Measurements from ENCODE around the gene CAPRIN2.

Gene CAPRIN2

DNA sequence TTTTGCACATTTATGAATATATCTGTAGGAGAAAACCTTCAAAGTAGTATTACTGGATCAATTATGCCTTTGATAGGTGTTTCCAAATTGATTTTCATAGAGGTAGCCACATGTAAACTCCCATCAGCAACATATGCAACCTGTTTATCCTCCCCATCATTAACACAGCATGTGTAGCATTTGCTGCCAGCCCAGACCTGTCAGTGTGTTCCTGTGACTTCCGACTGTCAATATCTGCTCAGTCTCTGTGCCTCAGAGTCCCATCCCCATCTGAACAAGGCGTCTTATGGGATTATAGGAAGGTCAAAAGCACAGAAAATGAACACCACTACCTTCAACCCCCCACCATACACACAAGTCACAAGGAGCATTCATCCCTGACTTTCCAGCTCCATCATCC is 9.5 kb upstream of the CAPRIN2 start:
- no peak overlapping the region for H3K4me3 ChIP-seq (ENCODE audit: low read length)
- no peak for DNase-seq (ENCODE audit: low read depth, low spot score)

DNA sequence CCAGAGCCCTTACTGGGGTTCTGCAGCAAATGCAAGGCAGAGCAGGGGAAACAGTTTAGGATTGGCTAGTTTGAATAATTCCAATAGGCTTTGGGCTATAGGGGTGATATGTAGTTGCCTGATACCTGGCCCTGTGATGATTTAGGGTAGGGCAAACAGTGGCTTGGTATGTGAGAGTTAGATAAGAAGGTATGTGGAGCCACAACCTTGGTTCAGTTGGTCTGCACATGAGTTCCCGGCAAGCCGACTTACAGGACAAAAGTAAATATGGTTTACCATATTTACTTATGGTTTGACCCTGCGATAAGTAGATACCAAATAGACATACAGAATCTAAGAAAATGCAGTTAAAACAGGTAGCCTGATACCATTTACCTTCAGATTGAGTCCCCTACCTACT is 8.3 kb upstream of the CAPRIN2 start:
- DNase-seq (ENCODE audit: low read depth, low spot score), result no peak

DNA sequence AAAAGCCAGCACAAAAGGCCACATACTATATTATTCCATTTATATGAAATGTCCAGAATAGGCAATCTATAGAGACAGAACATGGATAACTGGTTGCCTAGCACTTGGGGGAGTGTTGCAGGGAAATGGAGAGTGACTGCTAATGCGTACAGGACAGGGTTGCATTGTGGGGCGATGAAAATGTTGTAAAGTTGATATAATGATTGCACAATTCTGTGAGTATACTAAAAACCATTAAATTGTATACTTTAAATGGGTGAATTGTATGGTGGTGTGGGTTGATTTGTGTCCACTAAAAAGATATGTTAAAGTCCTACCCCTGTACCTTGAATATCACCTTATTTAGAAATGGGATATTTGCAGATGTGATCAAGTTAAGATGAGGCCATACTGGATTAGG is 7.0 kb upstream of the CAPRIN2 start:
- no peak for DNase-seq (ENCODE audit: low read depth, low spot score)
- no peak overlapping the region for H3K4me3 ChIP-seq (ENCODE audit: low read length)

More for the DNA sequence above, 8.3 kb upstream of the CAPRIN2 start:
- H3K4me3 ChIP-seq (ENCODE audit: low read length), result no peak overlapping the region

DNA sequence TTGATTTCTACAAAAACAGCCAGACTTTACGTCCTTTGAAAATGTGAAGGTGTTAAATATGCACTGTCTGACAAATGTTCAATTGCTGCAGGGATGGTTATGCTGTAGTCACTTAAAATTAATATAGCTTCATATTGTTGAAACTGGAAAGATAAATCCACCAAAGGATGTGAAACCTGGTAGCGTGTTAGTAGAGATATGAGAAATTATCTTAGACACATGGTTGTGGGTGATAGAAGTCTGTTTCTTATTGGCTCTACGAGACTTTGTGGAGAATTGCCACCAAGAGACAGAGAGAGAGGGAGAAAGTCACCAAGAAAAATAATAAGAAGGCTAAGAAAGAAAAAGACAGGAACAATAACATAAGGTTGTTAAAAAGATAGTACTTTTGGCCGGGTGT is 2.6 kb upstream of the CAPRIN2 start:
- no peak overlapping the region for H3K4me3 ChIP-seq (ENCODE audit: low read length)
- no peak for DNase-seq (ENCODE audit: low read depth, low spot score)

DNA sequence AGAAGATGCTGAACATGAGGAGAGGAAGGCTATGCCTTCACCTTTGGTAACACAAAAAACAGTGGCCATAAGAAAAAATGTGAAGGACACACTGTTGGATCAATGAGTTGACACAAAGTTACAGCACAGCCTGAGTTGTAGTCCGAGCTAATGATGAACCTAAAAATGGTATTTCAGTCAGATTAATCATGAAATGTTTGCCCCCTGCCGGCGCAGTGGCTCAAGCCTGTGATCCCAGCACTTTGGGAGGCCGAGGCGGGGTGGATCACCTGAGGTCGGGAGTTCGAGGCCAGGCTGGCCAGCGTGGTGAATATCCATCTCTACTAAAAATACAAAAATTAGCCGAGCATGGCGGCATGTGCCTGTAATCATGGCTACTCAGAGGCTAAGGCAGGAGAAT is 1.3 kb upstream of the CAPRIN2 start:
- H3K4me3 ChIP-seq (ENCODE audit: low read length), result no peak overlapping the region
- no peak for DNase-seq (ENCODE audit: low read depth, low spot score)

DNA sequence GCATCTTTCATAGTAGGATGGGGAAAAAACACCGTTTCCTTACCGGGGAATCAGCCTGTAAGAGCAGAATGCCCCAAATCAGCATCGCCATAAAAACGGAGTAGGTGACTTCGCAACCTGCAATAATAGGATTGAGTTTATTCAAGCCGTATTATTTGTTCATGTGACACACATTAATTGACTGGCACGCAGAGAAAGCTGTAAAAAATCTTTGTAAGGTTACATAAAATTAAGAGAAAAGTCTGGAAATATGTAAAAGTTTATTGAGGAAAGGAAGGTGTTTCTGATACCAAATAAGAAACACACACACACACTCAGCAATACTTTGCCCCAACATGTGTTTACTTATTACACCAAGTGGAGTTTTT is 628 bp upstream of the CAPRIN2 start:
- DNase-seq (ENCODE audit: low read depth, low spot score), result no peak
- H3K4me3 ChIP-seq (ENCODE audit: low read length), result peak overlapping the region; percentile 69

DNA sequence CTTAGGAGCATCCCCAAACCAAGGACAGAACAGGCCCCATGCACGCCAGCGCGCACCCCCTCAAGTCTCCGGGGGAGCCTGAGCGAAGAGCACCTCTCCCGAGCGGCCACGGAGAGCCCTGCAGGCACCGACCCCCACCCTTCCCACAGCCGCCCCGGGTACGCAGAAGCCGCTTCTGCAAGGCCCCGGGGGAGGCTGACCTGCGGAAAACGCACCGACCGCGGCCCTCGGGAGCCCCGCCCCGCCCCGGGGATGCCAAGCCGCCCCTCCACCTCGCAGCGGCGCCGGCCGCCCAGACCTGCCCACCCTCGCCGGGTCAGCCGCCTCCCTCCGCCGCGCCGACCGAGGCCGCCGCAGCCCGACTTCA is 385 bp downstream of the CAPRIN2 start:
- DNase-seq (ENCODE audit: low read depth, low spot score), result no peak
- peak overlapping the region; percentile 69 for H3K4me3 ChIP-seq (ENCODE audit: low read length)

DNA sequence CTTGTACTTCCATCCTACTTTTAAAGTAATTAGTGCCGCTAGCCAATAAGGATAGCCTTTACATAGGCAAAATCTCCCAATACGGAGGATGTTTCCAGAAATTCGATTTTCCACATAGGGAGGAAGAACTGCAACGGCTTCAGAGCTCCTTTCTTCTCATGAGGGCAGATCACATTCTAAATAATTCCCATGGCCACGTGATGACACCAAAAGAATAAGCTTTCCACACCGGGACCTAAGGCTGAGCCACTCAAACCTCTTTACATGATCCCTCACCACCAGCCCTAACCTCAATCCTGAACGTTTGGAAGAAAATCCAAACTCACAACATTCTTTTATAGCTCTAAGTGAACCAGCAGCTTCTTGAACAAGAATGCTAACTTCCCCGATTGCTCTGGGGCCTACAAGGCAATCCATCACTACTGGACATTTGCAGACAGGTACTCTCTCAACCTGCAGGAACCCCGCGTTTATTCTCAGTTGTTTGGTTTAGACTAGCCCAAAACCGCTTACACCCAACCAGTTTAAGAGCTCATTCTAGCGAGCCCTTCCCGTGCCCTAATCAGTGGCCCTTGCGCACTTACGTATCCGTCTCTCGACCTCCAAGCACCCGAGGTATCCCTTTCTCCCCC is 884 bp downstream of the CAPRIN2 start:
- H3K4me3 ChIP-seq (ENCODE audit: low read length), result peak overlapping the region; percentile 69
- no peak for DNase-seq (ENCODE audit: low read depth, low spot score)

DNA sequence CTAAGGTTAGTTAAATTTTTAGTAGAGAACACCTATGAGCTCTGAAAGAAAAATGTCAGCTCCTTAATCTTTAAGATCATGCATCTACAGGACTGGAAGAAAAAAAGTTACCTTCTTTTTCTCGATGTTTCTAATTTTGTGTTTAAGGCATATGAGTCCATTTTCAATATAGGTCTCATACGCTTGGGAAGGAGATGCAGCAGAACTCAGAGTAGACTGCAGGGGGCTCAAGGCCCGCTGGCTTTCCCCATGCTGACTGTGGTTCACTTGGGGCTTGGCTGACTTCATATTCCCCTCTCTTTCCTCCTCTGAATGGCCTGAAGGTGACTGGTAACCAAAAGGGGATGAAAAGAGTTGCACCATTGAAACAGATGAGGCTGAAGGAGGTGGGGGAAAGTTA is 1.5 kb downstream of the CAPRIN2 start:
- H3K4me3 ChIP-seq (ENCODE audit: low read length), result peak overlapping the region; percentile 69; the same call in 1 of the 2 replicates
- peak; percentile 54 for DNase-seq (ENCODE audit: low read depth, low spot score)

DNA sequence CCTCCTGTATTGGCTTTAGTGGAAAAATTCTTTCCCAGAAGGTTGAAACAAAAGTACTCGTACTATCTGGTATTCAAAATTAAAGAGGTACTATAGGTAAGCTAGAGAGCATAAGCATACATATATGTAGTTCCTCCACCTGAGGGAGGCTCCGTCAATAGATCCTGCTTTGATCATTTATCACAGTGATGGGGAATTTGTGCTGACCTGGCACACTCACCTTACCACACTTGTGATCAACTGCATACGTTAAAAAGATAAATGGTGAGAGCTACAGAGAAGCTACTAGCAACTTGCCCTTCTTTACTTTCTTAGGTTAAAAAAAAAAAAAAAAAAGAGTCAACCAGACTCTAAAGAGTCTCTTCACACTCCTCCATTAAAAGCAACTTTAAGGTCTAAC is 2.5 kb downstream of the CAPRIN2 start:
- DNase-seq (ENCODE audit: low read depth, low spot score), result no peak
- H3K4me3 ChIP-seq (ENCODE audit: low read length), result no peak overlapping the region

DNA sequence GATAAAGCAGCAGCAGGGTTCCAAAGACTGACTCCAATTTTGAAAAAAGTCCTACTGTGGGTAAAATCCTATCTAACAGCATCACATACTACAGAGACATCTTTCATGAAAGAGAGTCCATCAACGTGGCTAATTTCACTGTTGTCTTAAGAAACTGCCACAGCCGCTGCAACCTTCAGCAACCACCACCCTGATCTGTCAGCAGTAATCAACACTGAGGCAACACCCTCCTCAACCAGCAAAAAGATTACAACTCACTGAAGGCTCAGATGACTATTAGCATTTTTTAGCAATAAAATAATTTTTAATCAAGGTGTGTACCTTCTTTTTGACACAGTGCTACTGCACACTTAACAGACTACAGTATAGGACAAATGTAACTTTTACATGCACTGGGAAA is 6.6 kb downstream of the CAPRIN2 start:
- no peak for DNase-seq (ENCODE audit: low read depth, low spot score)
- H3K4me3 ChIP-seq (ENCODE audit: low read length), result no peak overlapping the region

DNA sequence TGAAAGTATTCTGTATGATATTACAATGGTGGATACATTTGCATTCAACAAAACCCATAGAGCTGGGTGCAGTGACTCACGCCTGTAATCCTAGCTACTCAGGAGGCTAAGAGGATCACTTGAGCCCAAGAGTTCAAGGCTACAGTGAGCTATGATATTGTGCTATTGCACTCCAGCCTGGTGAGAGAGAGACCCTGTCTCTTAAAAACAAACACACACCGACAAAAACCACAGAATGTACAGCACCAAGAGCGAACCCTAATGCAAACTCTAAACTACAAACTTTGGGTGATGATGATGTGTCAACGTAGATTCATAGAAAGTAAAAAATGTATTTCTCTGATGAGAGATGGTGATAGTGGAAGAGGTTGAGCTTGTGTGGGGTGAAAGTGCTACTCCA is 8.6 kb downstream of the CAPRIN2 start:
- no peak overlapping the region for H3K4me3 ChIP-seq (ENCODE audit: low read length)
- no peak for DNase-seq (ENCODE audit: low read depth, low spot score)

DNA sequence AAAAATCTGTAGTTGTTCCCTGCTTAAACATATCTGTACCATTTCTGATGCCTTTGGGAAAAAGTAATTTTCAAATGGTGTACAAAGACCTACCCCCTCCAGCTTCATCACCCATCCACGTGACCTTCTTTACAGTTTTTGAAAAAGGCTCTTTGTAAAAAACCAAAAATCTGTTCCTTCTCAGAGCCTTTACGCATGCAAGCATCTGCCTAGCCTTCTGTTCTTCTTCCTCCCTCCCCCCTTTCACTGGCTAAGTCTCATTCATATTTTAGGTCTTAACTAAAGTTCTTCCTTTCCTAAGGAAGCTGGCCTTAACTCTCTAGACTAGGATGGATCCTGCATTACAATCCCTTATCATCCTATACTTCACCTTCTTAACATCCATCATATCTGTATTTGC is 10.4 kb downstream of the CAPRIN2 start:
- no peak for DNase-seq (ENCODE audit: low read depth, low spot score)

DNA sequence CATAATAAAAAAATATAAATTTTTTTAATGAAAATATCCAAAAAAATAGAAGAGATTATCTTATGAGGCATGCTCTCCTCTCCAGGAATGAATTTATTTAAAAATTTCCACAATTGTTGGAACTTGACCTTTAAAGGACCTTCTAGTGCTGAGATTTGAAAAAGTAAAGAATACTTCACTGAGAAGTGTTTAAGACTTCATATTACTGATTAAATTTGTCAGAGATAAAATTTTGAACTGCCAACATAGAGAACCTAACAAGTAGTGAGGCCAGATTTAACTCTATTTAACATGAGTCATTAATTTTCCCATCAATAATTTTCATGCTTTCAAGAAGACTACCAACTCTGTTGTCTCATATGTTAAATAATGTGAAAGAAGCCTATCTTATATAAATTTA is 14.5 kb downstream of the CAPRIN2 start:
- DNase-seq (ENCODE audit: low read depth, low spot score), result no peak
- H3K4me3 ChIP-seq (ENCODE audit: low read length), result no peak overlapping the region

More for the DNA sequence above, 10.4 kb downstream of the CAPRIN2 start:
- H3K4me3 ChIP-seq (ENCODE audit: low read length), result no peak overlapping the region

DNA sequence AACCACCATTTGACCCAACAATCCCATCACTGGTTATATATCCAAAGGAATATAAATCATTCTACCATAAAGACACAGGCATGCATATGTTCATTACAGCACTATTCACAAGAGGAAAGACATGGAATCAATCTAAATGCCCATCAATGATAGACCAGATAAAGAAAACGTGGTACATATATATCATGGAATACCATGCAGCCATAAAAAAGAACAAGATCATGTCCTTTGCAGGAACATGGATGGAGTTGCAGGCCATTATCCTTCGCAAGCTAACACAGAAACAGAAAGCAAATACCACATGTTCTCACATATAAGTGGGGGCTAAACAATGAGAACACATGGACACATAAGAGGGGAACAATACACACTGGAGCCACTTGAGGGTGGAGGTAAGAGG is 15.7 kb downstream of the CAPRIN2 start:
- DNase-seq (ENCODE audit: low read depth, low spot score), result no peak

DNA sequence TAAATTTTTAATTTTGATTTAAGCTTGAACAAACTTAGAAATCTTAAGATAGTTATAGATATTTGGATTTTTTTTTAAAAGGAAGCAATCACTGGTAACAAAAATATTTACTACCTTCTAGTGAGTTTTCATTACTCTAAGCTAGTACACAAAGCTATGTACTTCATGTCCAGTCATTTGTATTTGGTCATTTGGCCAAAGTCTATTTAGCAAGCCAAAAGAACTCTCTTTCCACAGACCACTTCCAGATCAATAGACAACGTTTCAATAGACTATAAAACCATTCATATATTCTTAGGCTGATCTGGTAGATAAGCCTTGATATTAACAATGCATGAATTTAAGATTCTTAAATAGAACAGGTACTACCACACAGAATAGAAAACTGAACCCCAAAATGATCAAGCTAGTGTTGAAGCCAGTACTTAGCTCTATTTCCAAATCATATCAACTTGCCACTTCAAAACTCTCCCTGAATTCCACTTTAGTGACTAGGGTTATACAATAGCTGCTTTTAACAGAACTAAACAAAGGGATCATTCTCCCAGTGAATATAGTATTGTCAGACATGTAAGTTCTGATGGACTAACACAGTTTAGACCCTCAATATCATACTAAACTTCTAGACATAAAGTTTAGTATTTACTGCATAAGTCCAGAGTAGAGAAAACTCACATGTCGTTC is 21.7 kb downstream of the CAPRIN2 start:
- no peak for DNase-seq (ENCODE audit: low read depth, low spot score)
- H3K4me3 ChIP-seq (ENCODE audit: low read length), result no peak overlapping the region

More for the DNA sequence above, 15.7 kb downstream of the CAPRIN2 start:
- no peak overlapping the region for H3K4me3 ChIP-seq (ENCODE audit: low read length)

DNA sequence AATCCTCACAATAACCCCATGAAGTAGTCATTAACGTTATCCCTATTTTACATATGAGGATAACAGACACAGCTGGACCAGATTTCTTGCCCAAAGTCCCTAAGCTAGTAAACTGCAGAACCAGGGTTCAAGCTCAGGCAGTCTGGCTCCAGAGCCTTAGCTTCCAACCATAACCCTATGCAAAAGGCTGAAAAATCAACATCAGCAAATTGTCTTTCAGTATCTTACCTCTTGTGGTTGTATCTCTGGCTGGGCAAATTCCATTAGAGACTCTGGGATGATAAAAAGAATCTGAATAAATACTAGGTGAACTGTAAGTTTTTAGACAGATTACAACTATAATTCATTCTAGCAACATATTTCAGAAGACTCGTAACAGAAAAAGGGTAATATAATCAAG is 24.7 kb downstream of the CAPRIN2 start:
- no peak for DNase-seq (ENCODE audit: low read depth, low spot score)
- H3K4me3 ChIP-seq (ENCODE audit: low read length), result no peak overlapping the region

DNA sequence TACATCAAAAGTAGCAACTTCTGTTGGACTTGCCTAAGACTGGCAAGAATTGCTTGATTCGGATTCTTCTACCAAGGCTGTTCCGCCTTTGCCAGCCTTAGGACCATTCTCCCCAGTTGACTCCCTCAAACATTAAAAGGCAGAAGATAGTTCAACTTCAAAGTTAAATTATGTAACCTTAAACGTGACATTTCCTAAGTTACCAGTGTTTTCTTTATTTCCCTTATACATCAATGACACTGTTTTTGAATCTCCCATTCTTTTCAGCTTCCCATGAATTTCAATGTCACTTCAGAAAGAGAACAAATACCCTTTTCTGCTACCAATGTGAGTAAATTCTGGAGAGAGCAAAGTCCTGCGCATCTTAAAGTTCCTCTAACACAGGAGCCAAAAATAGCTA is 25.2 kb downstream of the CAPRIN2 start:
- DNase-seq (ENCODE audit: low read depth, low spot score), result no peak

DNA sequence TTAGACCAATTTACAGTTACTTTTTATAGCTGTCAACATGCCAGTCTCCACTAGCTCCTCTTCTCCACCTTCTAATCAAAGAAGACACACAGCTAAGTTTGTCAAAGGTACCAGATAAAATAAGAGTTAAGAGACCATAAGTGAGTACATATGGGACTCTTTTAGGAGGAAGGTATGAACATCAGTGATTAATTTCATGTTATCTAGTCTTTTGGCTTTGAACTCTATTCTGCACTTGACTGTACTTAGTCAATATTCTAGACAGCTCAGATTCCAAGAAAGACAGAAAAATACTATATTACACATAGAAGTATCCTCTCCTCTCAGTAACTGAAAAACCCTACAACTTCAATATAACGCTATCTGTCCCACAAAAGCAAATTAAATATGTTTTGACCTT is 28.1 kb downstream of the CAPRIN2 start:
- H3K4me3 ChIP-seq (ENCODE audit: low read length), result no peak overlapping the region
- DNase-seq (ENCODE audit: low read depth, low spot score), result no peak

More for the DNA sequence above, 25.2 kb downstream of the CAPRIN2 start:
- no peak overlapping the region for H3K4me3 ChIP-seq (ENCODE audit: low read length)

DNA sequence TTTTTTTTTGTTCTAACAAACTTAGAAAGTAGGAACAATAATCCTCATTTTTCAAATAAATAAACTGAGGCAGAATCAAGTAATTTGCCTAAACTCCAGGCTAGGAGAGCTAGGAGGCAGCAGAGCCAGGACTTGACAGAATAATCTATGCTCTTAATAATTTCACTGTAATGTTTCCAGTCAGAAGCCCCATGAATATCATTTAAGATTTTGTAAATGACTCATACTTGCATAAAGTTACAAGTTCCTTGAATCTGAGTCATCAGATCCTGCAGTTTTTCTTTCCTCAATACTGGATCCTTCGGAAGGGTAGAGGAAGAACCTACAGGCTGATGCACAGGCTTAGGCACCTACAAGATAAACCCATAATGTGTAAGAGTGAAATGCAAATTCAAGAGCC is 29.0 kb downstream of the CAPRIN2 start:
- H3K4me3 ChIP-seq (ENCODE audit: low read length), result no peak overlapping the region
- DNase-seq (ENCODE audit: low read depth, low spot score), result no peak

DNA sequence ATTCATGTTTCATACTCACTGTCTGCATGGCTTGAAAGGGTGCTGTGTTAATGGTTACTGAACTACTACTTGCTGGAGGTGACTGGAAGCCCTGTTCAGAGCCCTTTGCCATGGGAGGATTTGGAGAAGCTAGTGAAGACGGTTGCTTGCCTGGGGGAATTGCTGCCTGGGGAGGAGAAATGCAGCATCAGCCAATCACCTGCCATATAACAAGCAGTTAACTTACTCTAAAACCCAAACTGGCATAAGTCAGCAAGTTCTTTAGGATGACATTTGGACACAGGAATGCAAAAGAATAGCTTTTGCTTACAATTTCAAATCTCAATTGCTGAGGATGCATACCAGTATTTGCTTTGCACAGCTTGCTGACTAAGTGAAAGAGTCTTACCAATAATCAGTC is 35.7 kb downstream of the CAPRIN2 start:
- DNase-seq (ENCODE audit: low read depth, low spot score), result no peak
- H3K4me3 ChIP-seq (ENCODE audit: low read length), result no peak overlapping the region

All from Jurkat, Clone E6-1 (cell line).